Chondrocyte (in vitro differentiated cells): ENCODE data around the gene DDAH1. TPM values are rescaled to one million over a fixed set of nuclear protein-coding genes. Genes with fewer than 3 reads are reported as not detected.

Experiments
- DNase-seq: peaks from one replicate; pipeline ENCODE4 v3.0.0; 2021; ENCODE audit warnings: mixed read lengths, low spot score
- H3K27ac Mint-ChIP-seq: one replicate; pipeline ENCODE4 v1.8.0; 2021; ENCODE audit warnings: mild to moderate bottlenecking, moderate library complexity, mixed read lengths; ENCODE audit not compliant: unreplicated experiment
- H3K27me3 Mint-ChIP-seq: 2 replicates; pipeline ENCODE4 v1.8.0; 2021; ENCODE audit warnings: low read depth, mixed read lengths
- H3K36me3 Mint-ChIP-seq: 2 replicates; pipeline ENCODE4 v1.8.0; 2021; ENCODE audit warnings: low read depth, mixed read lengths
- H3K4me1 Mint-ChIP-seq: 2 replicates; pipeline ENCODE4 v1.8.0; 2021; ENCODE audit warnings: low read depth, mild to moderate bottlenecking, mixed read lengths
- H3K4me3 Mint-ChIP-seq: one replicate; pipeline ENCODE4 v1.8.0; 2021; ENCODE audit warnings: mild to moderate bottlenecking, moderate library complexity, mixed read lengths; ENCODE audit not compliant: unreplicated experiment
- H3K9me3 Mint-ChIP-seq: 2 replicates; pipeline ENCODE4 v1.8.0; 2021; ENCODE audit warnings: low read depth, mixed read lengths
- total RNA-seq: library from RNA; stranded (reverse); gene quantifications from 3 replicates; pipeline ENCODE4 v1.2.1, GENCODE V29; 2021
- TF ChIP-seq, protein P1 (sequence below): fragments of 200-600 bp; sonication (generic); IDR thresholded peaks from 2 replicates; pipeline ENCODE4 v1.5.0; 2021; ENCODE audit warnings: antibody characterized with exemption, mild to moderate bottlenecking, moderate library complexity

The DDAH1 gene
- total RNA-seq, 1 donor from 2014 or later = 91.8 TPM

DNA sequence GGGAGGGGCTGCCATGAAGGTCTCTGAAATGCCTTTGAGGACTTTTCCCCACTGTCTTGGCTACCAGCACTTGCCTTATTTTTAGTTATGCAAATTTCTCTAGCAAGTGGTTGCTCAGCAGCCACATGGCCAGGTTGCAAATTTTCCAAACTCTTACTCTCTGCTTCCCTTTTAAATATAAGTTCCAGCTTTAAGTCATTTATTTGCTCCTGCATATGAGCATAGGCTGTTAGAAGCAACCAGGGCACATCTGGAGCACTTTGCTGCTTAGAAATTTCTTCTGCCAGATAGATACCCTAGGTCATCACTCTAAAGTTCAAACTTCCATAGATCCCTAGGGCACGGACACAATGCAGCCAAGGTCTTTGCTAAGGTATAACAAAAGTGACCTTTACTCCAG lies 44.8 kb downstream of the DDAH1 start:
- no peaks in the 10 kb centered on the region for H3K27me3 Mint-ChIP-seq
- H3K4me1 Mint-ChIP-seq = peaks cover 28% of the 10 kb centered on the region
- H3K27ac Mint-ChIP-seq = no peak overlapping the region
- TF ChIP-seq, protein P1, sequence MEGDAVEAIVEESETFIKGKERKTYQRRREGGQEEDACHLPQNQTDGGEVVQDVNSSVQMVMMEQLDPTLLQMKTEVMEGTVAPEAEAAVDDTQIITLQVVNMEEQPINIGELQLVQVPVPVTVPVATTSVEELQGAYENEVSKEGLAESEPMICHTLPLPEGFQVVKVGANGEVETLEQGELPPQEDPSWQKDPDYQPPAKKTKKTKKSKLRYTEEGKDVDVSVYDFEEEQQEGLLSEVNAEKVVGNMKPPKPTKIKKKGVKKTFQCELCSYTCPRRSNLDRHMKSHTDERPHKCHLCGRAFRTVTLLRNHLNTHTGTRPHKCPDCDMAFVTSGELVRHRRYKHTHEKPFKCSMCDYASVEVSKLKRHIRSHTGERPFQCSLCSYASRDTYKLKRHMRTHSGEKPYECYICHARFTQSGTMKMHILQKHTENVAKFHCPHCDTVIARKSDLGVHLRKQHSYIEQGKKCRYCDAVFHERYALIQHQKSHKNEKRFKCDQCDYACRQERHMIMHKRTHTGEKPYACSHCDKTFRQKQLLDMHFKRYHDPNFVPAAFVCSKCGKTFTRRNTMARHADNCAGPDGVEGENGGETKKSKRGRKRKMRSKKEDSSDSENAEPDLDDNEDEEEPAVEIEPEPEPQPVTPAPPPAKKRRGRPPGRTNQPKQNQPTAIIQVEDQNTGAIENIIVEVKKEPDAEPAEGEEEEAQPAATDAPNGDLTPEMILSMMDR = no peak
- no peak for DNase-seq
- no peak overlapping the region for H3K4me3 Mint-ChIP-seq
- H3K36me3 Mint-ChIP-seq = peaks cover 13% of the 10 kb centered on the region
- peaks cover 12% of the 10 kb centered on the region for H3K9me3 Mint-ChIP-seq

DNA sequence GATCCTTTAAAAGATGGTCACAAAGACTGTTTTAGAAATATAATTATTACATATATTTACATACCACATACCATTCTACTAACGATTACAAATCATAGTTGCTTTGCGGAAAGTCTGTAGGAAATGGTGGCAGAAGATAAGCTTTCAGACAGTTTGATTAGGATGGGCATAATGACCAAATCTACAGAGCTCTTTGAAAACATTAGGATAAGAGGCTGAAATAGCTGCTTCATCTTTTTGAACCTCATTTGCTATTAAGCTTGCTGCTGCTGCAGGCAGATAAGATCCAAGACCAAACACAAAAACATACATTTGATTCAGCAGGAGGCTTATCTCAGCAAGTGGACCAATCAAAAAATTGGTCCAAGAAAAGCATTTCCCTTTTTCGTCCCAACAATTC lies 47.1 kb downstream of the DDAH1 start:
- no peak overlapping the region for H3K4me3 Mint-ChIP-seq
- peaks cover 12% of the 10 kb centered on the region for H3K9me3 Mint-ChIP-seq
- H3K36me3 Mint-ChIP-seq = peaks cover 15% of the 10 kb centered on the region
- TF ChIP-seq, protein P1 = no peak
- peaks cover 35% of the 10 kb centered on the region for H3K4me1 Mint-ChIP-seq
- H3K27me3 Mint-ChIP-seq = no peaks in the 10 kb centered on the region
- no peak for DNase-seq
- peak overlapping the region; percentile 65 for H3K27ac Mint-ChIP-seq

DNA sequence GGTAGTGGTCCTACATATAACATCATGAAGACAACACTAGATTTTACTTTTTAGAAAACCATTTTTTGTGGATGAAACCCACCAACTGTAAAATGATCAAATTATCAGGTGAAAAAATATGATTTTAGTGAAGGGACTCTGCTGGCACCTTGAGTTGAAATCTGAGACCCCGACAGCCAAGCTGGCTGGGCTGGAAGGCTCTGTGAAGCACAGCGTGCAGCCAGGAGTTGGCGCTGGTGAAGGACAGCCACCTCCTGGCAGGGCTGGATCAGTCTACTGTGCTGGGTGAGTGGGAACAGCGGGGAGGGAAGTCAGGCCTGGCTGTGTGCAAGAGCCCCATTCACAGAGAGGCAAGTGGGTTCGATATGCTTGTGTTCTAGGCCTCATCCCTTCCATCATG lies 47.9 kb downstream of the DDAH1 start:
- H3K4me1 Mint-ChIP-seq = peaks cover 41% of the 10 kb centered on the region
- H3K36me3 Mint-ChIP-seq = peaks cover 15% of the 10 kb centered on the region
- H3K27ac Mint-ChIP-seq = peak overlapping the region; percentile 65
- H3K27me3 Mint-ChIP-seq = no peaks in the 10 kb centered on the region
- peaks cover 12% of the 10 kb centered on the region for H3K9me3 Mint-ChIP-seq
- no peak overlapping the region for H3K4me3 Mint-ChIP-seq
- TF ChIP-seq, protein P1 = no peak
- no peak for DNase-seq

DNA sequence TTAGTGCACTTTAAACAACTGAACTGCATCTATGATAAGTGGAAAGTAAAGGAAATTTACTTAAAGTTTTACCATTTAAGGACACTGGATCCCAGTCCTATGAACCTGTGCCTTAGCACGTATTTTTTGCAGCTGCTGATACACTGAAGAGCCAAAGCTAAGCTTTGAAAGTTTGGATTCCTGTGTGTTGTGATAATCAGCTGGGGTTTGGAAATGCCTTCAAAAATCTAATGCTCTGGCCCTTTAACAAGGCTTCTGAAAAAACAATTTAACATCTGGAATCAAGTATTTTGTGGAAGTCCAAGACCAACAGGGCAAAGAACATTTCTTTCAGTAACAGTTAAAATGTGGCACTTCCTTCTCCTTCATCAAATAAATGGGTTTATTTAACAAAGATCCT lies 51.8 kb downstream of the DDAH1 start:
- H3K4me3 Mint-ChIP-seq = no peak overlapping the region
- TF ChIP-seq, protein P1 = no peak
- H3K4me1 Mint-ChIP-seq = peaks cover 61% of the 10 kb centered on the region
- H3K9me3 Mint-ChIP-seq = no peaks in the 10 kb centered on the region
- DNase-seq = no peak
- peaks cover 9% of the 10 kb centered on the region for H3K36me3 Mint-ChIP-seq
- no peaks in the 10 kb centered on the region for H3K27me3 Mint-ChIP-seq
- peak overlapping the region; percentile 53 for H3K27ac Mint-ChIP-seq

DNA sequence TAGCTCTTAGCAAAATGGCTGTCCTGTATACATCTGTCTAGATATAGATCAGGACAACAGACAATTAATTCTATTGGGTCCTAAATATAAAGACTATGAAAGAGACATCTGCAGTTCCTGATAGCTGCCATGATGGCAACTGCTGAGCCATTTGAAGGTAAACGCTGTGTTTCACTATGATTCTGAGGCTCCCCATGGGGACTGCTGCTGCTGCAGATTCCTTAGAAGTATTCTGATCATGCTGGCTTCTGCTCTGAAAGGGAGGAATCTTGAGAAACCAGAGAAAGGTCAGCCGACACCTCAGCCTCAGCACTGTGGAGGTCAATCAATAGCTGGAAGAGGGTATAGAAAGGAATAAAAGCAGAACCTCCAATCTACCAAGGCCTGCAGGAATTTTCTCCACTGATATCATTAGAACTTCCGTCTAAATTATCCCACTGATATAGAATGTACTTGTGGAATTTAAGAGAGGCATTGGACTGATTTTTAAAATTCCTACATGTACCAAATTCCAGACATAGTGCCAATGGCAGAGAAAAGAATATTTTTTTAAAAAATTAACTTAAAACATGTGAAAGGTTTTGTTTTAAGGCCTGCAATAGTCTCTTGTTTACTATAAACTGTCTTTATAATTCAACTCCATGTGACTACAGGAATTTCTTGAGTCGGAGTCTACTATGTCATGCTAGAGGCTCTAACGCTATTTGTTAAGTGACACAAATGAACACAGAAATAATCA lies 53.2 kb downstream of the DDAH1 start:
- H3K27me3 Mint-ChIP-seq = no peaks in the 10 kb centered on the region
- no peaks in the 10 kb centered on the region for H3K9me3 Mint-ChIP-seq
- peaks cover 9% of the 10 kb centered on the region for H3K36me3 Mint-ChIP-seq
- no peak for DNase-seq
- TF ChIP-seq, protein P1 = no peak
- H3K4me1 Mint-ChIP-seq = peaks cover 76% of the 10 kb centered on the region
- peak overlapping the region; percentile 91 for H3K27ac Mint-ChIP-seq
- no peak overlapping the region for H3K4me3 Mint-ChIP-seq
